T-helper 22 cell (primary cell): ENCODE data around the gene CDK11A.
"Not testable (repeated sequence)": the region's sequence is repeated elsewhere in the genome, so short reads cannot be mapped to it uniquely, and the experiment has no call there.

Experiments
- DNase-seq: peaks from one replicate; pipeline ENCODE4 v3.0.0-alpha.2; 2020; ENCODE audit warnings: low read depth

CDK11A gene

DNA sequence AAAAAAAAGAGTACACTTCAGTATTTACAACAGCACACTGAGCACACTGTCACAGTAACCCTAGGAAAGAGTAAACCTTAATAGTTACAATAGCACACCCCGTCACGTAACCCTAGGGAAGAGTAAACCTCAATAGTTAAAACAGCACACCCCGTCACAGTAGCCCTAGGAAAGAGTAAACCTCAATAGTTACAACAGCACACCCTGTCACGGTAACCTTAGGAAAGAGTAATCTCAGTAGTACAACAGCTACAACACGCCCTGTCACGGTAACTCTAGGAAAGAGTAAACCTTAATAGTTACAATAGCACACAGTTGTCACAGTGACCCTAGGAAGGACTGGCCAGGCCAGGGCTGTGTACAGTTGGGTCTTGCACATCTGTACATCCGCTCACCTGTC is 3.0 kb downstream of the CDK11A start:
- no peak for DNase-seq

DNA sequence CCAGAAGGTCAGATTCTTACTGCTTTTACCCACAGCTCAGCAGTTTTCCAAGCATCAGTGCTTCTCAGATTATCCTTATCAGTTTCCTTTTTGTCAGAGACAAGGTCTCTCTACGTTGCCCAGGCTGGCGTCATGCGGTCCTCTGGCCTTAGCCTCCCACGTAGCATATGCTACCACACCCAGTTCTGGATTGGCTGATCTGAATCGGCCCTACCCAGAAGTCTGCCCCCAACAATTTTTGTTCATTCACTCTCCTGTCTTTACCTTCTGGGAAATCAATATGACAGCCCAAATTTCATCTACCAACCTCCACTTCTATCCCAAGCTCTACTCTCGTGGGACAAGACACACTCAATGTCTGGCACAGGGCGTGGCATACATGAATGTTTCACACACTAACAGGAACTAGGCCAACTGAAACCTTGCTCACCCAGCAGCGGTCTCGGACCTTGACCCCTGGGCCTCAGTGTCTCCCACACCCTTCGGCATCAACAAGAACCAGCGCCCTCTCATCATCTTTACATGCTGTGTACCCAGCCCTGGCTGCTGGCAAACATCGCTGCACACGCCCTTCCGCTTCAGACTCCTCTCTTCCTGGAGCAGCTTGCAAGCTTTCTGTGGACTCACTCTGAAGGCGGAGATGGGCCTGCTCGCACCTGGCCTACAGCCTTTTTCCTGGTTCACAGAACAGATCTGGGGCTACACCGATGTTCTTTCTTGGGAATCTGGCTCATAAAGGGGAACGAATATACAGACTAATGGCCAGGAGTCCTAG is 8.9 kb downstream of the CDK11A start:
- DNase-seq = not testable (repeated sequence)

DNA sequence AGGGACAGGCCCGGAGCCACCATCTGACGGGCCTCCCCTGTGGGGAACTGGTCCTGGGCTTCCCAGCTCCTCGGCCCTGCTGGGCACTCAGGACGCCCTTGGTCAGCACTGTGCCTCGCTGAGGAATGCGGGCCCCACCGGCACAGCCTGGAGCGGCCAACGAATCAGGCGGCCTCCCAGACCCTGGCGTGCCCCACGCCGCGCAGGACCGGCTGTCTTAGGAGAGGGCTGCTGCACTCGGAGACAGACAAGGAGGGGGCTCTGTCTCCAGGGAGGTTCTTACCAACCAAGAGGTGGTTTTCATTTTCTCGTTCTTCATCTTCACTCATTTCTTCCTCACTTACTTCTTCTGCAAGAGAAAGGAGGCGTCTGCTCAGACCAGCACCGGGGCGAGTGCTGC is 16.3 kb downstream of the CDK11A start:
- not testable (repeated sequence) for DNase-seq

DNA sequence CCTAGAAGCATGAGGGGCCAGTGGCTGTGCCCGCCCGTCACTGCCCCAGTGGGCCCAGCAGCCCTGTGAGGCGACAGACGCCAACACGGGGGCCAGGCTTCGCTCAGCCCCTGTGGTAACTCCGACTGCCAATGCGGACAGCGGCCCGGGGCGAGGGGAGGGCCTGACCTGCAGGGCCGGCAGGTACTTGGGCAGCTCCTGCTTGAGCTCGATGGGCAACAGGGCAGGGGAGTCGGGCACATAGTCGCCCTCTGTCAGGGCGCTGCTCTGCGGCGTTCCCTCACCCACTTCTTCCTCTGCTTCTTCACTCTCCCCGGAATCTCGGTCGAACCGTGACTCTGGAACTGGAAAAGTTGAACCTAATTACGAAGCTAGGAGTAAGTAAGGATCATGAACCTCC is 16.9 kb downstream of the CDK11A start:
- DNase-seq = not testable (repeated sequence)

DNA sequence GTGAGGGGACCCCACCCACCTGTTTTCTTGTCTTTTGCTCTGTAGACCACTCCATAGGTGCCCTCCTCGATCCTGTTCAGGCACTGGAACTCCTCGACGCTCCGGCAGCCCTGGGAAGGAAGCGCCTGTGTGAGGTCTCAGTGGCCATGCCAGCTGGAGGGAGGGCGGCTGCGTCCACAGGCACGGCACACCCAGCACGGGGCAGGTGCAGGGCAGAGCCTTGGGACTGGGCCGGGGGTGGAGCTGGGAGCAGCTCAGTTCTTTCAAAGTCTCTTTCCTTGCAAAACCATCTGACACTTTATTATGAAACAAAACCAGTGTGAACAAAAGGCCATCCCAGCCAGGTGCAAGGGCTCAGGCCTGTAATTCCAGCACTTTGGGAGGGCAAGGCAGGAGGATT is 18.5 kb downstream of the CDK11A start:
- not testable (repeated sequence) for DNase-seq

DNA sequence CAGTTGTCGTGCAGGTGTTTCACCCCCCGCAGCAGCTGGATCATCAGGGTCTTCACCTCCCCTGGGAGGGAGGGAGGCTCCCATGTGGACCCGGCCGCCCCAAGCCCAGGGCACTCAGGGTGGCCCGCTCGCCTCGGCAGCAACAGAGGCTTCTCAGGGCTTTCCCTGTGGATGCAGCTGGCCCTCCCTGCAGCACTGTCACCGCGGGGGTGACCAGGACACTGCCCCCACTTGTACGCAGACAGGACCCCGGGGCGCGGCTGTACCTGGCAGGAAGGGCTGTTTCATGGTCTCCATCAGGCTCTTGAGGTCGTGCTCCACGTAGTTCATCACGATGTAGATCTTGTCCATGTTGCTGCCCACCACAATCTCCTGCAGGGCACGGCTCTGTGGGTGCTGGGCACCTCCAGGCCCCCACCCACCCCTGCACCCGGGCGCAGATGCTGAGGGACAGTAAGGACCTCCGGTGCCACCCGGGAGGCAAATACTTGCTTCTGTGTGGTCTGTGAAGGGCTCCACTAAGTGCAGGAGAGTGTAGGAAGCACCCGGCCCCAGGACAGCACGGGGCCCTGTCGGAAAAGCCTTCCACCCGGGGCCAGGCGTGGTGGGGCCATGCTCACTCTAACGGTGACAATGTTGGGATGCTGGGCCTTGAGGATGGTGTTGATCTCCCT is 19.7 kb downstream of the CDK11A start:
- not testable (repeated sequence) for DNase-seq

GRCh38 chr1:1703796-1704195 is 20.4 kb downstream of the CDK11A start:
- DNase-seq = no peak

DNA sequence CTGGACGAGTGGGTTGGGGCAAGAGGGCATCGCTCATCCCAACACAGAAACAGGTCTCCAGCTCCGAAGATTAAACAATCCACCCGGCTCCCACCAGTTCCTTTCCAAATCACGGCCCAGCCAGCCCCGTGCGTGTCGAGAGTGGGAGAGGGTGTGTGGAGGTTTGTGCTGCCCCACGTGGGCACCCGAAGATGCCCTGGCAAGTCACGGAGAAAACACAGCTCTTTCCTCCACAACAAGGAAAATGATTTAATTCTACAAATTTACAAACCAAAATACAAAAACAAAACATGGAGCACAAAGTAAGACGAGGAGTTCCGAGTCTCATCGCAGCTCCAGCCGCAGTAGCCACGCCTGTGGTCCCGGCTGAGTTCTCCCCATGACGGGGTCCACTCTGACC is 21.7 kb downstream of the CDK11A start:
- not testable (repeated sequence) for DNase-seq

GRCh38 chr1:1700557-1700956 is 23.6 kb downstream of the CDK11A start:
- DNase-seq = not testable (repeated sequence)

DNA sequence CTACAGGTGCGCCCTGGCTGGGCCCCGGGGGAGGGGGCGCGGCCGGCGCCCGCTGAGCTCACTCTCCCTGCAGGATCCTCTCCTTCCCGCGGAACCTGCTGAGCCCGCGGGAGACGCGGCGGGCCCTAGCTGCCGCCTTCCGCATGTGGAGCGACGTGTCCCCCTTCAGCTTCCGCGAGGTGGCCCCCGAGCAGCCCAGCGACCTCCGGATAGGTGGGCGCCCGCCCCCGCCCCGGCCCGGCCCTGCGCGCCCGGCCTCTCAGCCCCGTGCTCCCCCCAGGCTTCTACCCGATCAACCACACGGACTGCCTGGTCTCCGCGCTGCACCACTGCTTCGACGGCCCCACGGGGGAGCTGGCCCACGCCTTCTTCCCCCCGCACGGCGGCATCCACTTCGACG is 24.1 kb downstream of the CDK11A start:
- not testable (repeated sequence) for DNase-seq

GRCh38 chr1:1699061-1699460 is 25.1 kb downstream of the CDK11A start:
- DNase-seq = not testable (repeated sequence)

DNA sequence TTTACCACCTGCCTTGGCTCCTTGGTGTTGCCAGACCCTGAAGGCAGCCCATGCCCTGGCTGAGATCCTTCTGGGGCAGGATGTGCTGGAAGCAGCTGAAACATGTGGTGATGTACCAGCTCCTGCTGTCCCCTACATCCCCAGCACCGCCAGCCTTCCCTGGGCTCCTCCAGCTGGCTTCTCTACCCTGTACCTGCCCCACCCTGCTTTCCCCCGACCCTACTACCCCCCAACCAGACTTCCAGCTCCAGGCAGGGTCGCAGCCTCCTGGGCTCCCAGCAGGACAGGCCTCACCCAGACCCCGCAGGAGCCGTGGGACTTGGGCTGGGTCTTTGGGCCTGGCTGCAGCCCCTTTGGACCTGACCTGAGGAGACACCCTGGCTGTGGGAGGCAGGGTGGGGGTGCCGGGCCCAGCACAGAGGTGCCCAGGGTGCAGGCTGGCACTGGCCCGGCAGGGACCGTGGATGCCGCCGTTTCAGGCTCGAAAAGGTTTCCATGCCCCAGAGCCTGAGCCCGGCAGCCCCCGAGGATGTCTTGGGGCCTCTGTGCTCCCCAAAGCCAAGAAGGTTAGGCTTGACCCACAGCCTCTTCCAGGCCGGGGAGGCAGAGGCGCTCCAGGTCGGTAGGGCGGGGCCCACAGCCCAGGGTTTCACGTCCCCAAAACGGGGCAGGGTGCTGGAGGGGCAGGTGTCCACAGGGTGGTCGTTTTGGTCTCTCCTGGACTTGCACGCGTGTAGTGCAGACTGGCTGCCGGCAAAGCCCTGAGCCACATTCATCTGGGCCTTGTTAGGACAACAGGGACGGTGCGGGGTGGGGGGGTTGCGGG is 26.6 kb downstream of the CDK11A start:
- not testable (repeated sequence) for DNase-seq

- not testable (repeated sequence) for DNase-seq
These were observed 27.5 kb downstream of the CDK11A start for GRCh38 chr1:1696431-1697357.

- DNase-seq = peak; percentile 96
These were observed 31.2 kb downstream of the CDK11A start, which contains the start of gene SLC35E2B for GRCh38 chr1:1692714-1693647. SLC35E2B (minus strand) TSS chr1:1692795; CDS start chr1:1676699, 16,096 bp downstream.

- DNase-seq = peak; percentile 75
These were observed 31.8 kb downstream of the CDK11A start for GRCh38 chr1:1692324-1692713.

- not testable (repeated sequence) for DNase-seq
These were observed 32.7 kb downstream of the CDK11A start for GRCh38 chr1:1691443-1691842.

- DNase-seq = not testable (repeated sequence)
These were observed 34.6 kb downstream of the CDK11A start for GRCh38 chr1:1689526-1689925.

- no peak for DNase-seq
These were observed 36.3 kb downstream of the CDK11A start for GRCh38 chr1:1687846-1688245.

DNA sequence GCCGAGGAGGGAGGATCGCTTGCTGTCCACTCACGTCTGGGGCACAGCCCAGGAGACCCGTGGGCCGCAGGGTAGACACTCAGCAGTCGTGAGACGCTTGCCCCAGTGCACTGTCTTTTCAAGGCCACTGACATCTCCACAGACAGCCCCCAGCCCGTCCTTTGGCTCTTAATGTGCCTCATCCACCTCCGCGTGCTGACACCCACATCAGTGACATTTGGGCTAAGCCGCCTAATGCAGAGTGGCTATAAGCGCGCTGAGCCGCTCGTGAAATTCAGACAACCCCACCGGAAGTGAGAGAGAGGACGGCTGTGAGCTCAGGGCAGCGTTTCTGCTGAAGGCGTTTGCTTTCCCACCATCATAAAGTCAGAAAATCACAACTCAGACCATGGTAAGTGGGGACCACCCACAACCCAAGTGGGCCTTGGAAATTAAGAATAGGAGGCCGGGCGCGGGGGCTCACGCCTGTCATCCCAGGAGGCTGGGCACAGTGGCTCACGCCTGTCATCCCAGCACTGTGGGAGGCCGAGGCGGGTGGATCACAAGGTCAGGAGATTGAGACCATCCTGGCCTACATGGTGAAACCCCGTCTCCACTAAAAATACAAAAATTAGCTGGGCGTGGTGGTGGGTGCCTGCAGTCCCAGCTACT is 40.0 kb downstream of the CDK11A start:
- no peak for DNase-seq
